Neuronal stem cell (in vitro differentiated cells): ENCODE measurements around the gene MS4A12.

Experiments used
- DNase-seq: peaks from one replicate; pipeline ENCODE4 v3.0.0-alpha.2; 2013; ENCODE audit warnings: low spot score
- H2AFZ ChIP-seq: one replicate; pipeline ENCODE4 v1.6.1; 2013; ENCODE audit warnings: mild to moderate bottlenecking, low read length, inconsistent platforms
- H2AK5ac ChIP-seq: 2 replicates; pipeline ENCODE4 v1.6.1; 2013; ENCODE audit warnings: low read depth, mild to moderate bottlenecking, inconsistent platforms, low read length, moderate library complexity, mixed read lengths
- H2BK120ac ChIP-seq: 2 replicates; pipeline ENCODE4 v1.6.1; 2013; ENCODE audit warnings: low read depth, mild to moderate bottlenecking, inconsistent platforms, low read length, moderate library complexity, mixed read lengths
- H2BK12ac ChIP-seq: one replicate; pipeline ENCODE4 v1.6.1; 2013; ENCODE audit warnings: low read length, inconsistent platforms
- H2BK15ac ChIP-seq: 2 replicates; pipeline ENCODE4 v1.6.1; 2013; ENCODE audit warnings: mild to moderate bottlenecking, low read length, inconsistent platforms, mixed read lengths
- H2BK5ac ChIP-seq: one replicate; pipeline ENCODE4 v1.6.1; 2013; ENCODE audit warnings: inconsistent platforms, mild to moderate bottlenecking, low read length, moderate library complexity
- H3K14ac ChIP-seq: one replicate; pipeline ENCODE4 v1.6.1; 2013; ENCODE audit warnings: low read length, inconsistent platforms
- H3K18ac ChIP-seq: 2 replicates; pipeline ENCODE4 v1.6.1; 2013; ENCODE audit warnings: low read length, inconsistent platforms
- H3K23ac ChIP-seq: 2 replicates; pipeline ENCODE4 v1.6.1; 2013; ENCODE audit warnings: low read depth, mild to moderate bottlenecking, mixed read lengths, low read length, inconsistent platforms; ENCODE audit not compliant: poor library complexity
- H3K27ac ChIP-seq: replicated peaks from 3 replicates; pipeline ENCODE4 v1.5.1; 2013; ENCODE audit warnings: low read length, inconsistent platforms
- H3K27me3 ChIP-seq, 3 experiments: 2 replicates each; pipeline ENCODE4 v1.6.1; 2013; ENCODE audit warnings: low read length in 3 of 3, mild to moderate bottlenecking in 2 of 3, inconsistent platforms in 1 of 3, low read depth in 1 of 3, mixed read lengths in 1 of 3, moderate library complexity in 1 of 3; ENCODE audit not compliant: control insufficient read depth in 3 of 3, insufficient read depth in 3 of 3
- H3K36me3 ChIP-seq, 2 donors: replicated peaks in 1 of 2; 2 replicates each; pipeline ENCODE4 v1.6.1; 2013; ENCODE audit warnings: low read length in 2 of 2; ENCODE audit not compliant: control insufficient read depth in 2 of 2, insufficient read depth in 2 of 2
- H3K4ac ChIP-seq: 2 replicates; pipeline ENCODE4 v1.6.1; 2013; ENCODE audit warnings: inconsistent platforms, mild to moderate bottlenecking, low read length, moderate library complexity
- H3K4me1 ChIP-seq, 2 donors: 1 replicate in 1 of 2; 2 replicates in 1 of 2; pipeline ENCODE4 v1.6.1; 2013; ENCODE audit warnings: low read length in 2 of 2, low read depth in 1 of 2; ENCODE audit not compliant: control insufficient read depth in 2 of 2, insufficient read depth in 1 of 2
- H3K4me2 ChIP-seq: one replicate; pipeline ENCODE4 v1.6.1; 2013; ENCODE audit warnings: mild to moderate bottlenecking, low read length, inconsistent platforms; ENCODE audit not compliant: insufficient read depth, poor library complexity, severe bottlenecking
- H3K4me3 ChIP-seq, 2 donors: 2 replicates each; pipeline ENCODE4 v1.5.1; 2013; ENCODE audit warnings: low read length in 2 of 2, mild to moderate bottlenecking in 2 of 2, inconsistent platforms in 1 of 2, moderate library complexity in 1 of 2
- H3K79me1 ChIP-seq: one replicate; pipeline ENCODE4 v1.6.1; 2013; ENCODE audit warnings: low read depth, mild to moderate bottlenecking, inconsistent platforms, low read length, moderate library complexity
- H3K9ac ChIP-seq: one replicate; pipeline ENCODE4 v1.6.1; 2013; ENCODE audit warnings: mild to moderate bottlenecking, low read depth, low read length, inconsistent platforms; ENCODE audit not compliant: poor library complexity
- H3K9me3 ChIP-seq, 2 donors: replicated peaks in 1 of 2; 2 replicates each; pipeline versions ENCODE3 to v1.6.1; 2013; ENCODE audit warnings: low read length in 2 of 2, mild to moderate bottlenecking in 2 of 2, inconsistent platforms in 1 of 2, low read depth in 1 of 2, mixed read lengths in 1 of 2, moderate library complexity in 1 of 2; ENCODE audit not compliant: control insufficient read depth in 2 of 2, insufficient read depth in 1 of 2
- H4K8ac ChIP-seq: one replicate; pipeline ENCODE4 v1.6.1; 2013; ENCODE audit warnings: low read depth, mild to moderate bottlenecking, inconsistent platforms, low read length, moderate library complexity
- H4K91ac ChIP-seq: one replicate; pipeline ENCODE4 v1.6.1; 2013; ENCODE audit warnings: low read length, low read depth, mild to moderate bottlenecking, inconsistent platforms; ENCODE audit not compliant: poor library complexity
- WGBS, 2 donors: extraction: QIAGEN DNeasy Blood & Tissue Kit; methylation state at CpG; one replicate each; pipeline ENCODE4 v1.1.7; 2013; ENCODE audit warnings: missing lambda C conversion rate in 2 of 2, mixed read lengths in 1 of 2; ENCODE audit not compliant: insufficient read length in 2 of 2, insufficient replicate concordance in 1 of 2; ENCODE audit errors: extremely low coverage in 2 of 2; 5-methylcytosine and 5-hydroxymethylcytosine counted together

MS4A12 gene

DNA sequence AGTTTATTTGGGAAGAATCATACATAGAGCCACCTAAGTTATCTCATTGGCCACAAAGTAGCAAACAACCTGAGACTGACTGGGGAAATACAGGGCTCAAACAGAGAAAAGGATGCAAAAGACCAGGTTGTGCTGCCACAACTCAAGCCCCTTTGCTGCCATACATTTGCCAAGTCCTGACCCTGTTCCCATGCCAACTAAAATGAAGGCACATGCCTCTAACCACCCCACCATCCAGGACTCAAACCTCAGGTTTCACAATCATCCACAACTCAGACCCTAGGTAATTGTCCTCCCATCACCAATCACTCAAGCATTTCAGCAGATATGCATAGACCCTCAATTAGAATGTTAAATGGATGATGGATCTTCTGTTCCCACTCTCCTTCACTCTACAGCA lies 38.4 kb upstream of the MS4A12 start:
- Histone ChIP-seq H2AFZ (no peak overlapping the region), H4K8ac (no peak overlapping the region), H2BK15ac (no peak overlapping the region), H3K4me1 (no peaks in the 10 kb centered on the region), H3K9me3 (no peaks in the 10 kb centered on the region), H3K27ac (no peak overlapping the region), H3K27me3 (no peaks in the 10 kb centered on the region), H3K23ac (no peak overlapping the region), H3K4me2 (no peak overlapping the region), H3K4ac (no peak overlapping the region), H3K9ac (no peak overlapping the region), H3K4me3 (no peak overlapping the region), H3K14ac (no peak overlapping the region), H2AK5ac (no peak overlapping the region), H3K79me1 (no peaks in the 10 kb centered on the region), H2BK120ac (no peak overlapping the region), H2BK5ac (no peak overlapping the region), H2BK12ac (no peak overlapping the region), H4K91ac (no peak overlapping the region), H3K36me3 (no peaks in the 10 kb centered on the region), H3K18ac (no peak overlapping the region)
- no peak for DNase-seq

DNA sequence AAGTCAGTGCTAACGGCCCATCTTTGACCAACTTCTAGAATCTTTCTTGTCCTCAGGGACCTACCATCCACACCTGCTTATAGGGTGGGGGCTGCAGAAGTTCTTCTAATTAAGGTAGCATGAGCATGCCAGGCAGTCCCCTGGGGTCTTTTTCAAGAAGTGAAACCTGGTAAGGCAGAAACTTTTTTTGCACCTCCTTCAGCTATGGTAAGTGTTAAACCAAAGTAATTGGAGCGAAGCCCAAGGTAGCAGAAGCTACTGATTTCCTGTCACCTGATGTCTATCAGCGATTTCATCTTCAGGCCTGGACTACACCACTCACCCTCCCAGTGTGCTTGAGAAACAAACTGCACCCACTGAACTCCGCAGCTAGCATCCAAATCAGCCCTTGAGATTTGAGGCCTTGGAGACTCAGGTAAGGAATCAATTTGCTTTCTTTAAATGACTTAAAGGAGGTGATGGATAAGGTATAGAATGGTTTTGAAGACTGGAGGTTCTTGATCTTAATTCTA lies 37.0 kb upstream of the MS4A12 start, which contains the start of gene MS4A1:
Gene MS4A1 (plus strand): TSS at position 317 of the 512 bp plus-strand sequence. CDS start 6,528 bp downstream, outside the sequence.
- H3K4me2 ChIP-seq = no peak within 1 kb of the TSS
- H3K27ac ChIP-seq = no peak within 1 kb of the TSS
- H3K18ac ChIP-seq = no peak within 1 kb of the TSS
- H2AK5ac ChIP-seq = no peak within 1 kb of the TSS
- no peak within 1 kb of the TSS for H2BK5ac ChIP-seq
- no peak within 1 kb of the TSS for H2BK120ac ChIP-seq
- H4K91ac ChIP-seq = no peak within 1 kb of the TSS
- no peak within 1 kb of the TSS for H3K4ac ChIP-seq
- H3K4me1 ChIP-seq = no peaks in the 10 kb centered on the region
- H3K27me3 ChIP-seq = no peaks in the 10 kb centered on the region
- no peak for DNase-seq
- H3K36me3 ChIP-seq = no peaks in the 10 kb centered on the region
- no peak within 1 kb of the TSS for H3K14ac ChIP-seq
- H3K9ac ChIP-seq = no peak within 1 kb of the TSS
- WGBS, 2 donors = no CpG with 5 or more reads among the region's 4 CpGs
- no peak within 1 kb of the TSS for H4K8ac ChIP-seq
- no peaks in the 10 kb centered on the region for H3K9me3 ChIP-seq
- no peak within 1 kb of the TSS for H3K4me3 ChIP-seq
- no peaks in the 10 kb centered on the region for H3K79me1 ChIP-seq
- no peak within 1 kb of the TSS for H2BK15ac ChIP-seq
- no peak within 1 kb of the TSS for H2AFZ ChIP-seq
- H2BK12ac ChIP-seq = no peak within 1 kb of the TSS
- H3K23ac ChIP-seq = no peak within 1 kb of the TSS

- Histone ChIP-seq H4K91ac (no peak overlapping the region), H3K36me3 (no peaks in the 10 kb centered on the region), H3K4me2 (no peak overlapping the region), H3K4me1 (no peaks in the 10 kb centered on the region), H3K23ac (no peak overlapping the region), H4K8ac (no peak overlapping the region), H2BK15ac (no peak overlapping the region), H3K18ac (no peak overlapping the region), H3K79me1 (no peaks in the 10 kb centered on the region), H3K27ac (no peak overlapping the region), H3K9me3 (no peaks in the 10 kb centered on the region), H3K4me3 (no peak overlapping the region), H3K27me3 (no peaks in the 10 kb centered on the region), H2BK12ac (no peak overlapping the region), H2BK5ac (no peak overlapping the region), H2BK120ac (no peak overlapping the region), H3K4ac (no peak overlapping the region), H2AK5ac (no peak overlapping the region), H3K9ac (no peak overlapping the region), H2AFZ (no peak overlapping the region), H3K14ac (no peak overlapping the region)
- no CpG with 5 or more reads among the region's 3 CpGs for WGBS, 2 donors
- no peak for DNase-seq
Observed at GRCh38 chr11:60457576-60457975, 35.0 kb upstream of the MS4A12 start.

GRCh38 chr11:60459345-60459744 lies 33.2 kb upstream of the MS4A12 start:
- Histone ChIP-seq H3K4me1 (no peaks in the 10 kb centered on the region), H3K18ac (no peak overlapping the region), H3K27ac (no peak overlapping the region), H2AK5ac (no peak overlapping the region), H3K9ac (no peak overlapping the region), H3K79me1 (no peaks in the 10 kb centered on the region), H2AFZ (no peak overlapping the region), H2BK120ac (no peak overlapping the region), H4K91ac (no peak overlapping the region), H2BK15ac (no peak overlapping the region), H4K8ac (no peak overlapping the region), H3K9me3 (no peaks in the 10 kb centered on the region), H3K4ac (no peak overlapping the region), H2BK12ac (no peak overlapping the region), H3K4me2 (no peak overlapping the region), H3K23ac (no peak overlapping the region), H3K27me3 (no peaks in the 10 kb centered on the region), H2BK5ac (no peak overlapping the region), H3K14ac (no peak overlapping the region), H3K4me3 (no peak overlapping the region), H3K36me3 (no peaks in the 10 kb centered on the region)
- DNase-seq = no peak
- WGBS, 2 donors = no CpG with 5 or more reads among the region's 1 CpG
